NCI-H748 treated with DMSO at 0.1 percent for 48 hours (cell line): ENCODE data around the gene PARVA.

Experiments used
- DNase-seq: peaks from one replicate; lab custom pipeline; 2025; lab: John Stamatoyannopoulos, UW

PARVA gene

GRCh38 chr11:12376259-12377081, 901 bp upstream of the PARVA start:
- no peak for DNase-seq

GRCh38 chr11:12377824-12378593, 638 bp downstream of the PARVA start:
- peak; percentile 64 for DNase-seq

- DNase-seq = no peak
Observed at GRCh38 chr11:12380565-12381325, 3.4 kb downstream of the PARVA start.

- DNase-seq = no peak
Observed at GRCh38 chr11:12381875-12382274, 4.5 kb downstream of the PARVA start.

- DNase-seq = no peak
Observed at GRCh38 chr11:12382451-12382850, 5.1 kb downstream of the PARVA start.

GRCh38 chr11:12386309-12386708, 8.9 kb downstream of the PARVA start:
- no peak for DNase-seq

- no peak for DNase-seq
Observed at GRCh38 chr11:12386745-12387144, 9.4 kb downstream of the PARVA start.

- no peak for DNase-seq
Observed at GRCh38 chr11:12388173-12388572, 10.8 kb downstream of the PARVA start.

GRCh38 chr11:12388939-12389670, 11.7 kb downstream of the PARVA start:
- DNase-seq = no peak

- no peak for DNase-seq
Observed at GRCh38 chr11:12389676-12390657, 12.6 kb downstream of the PARVA start.

- DNase-seq = peak; percentile 9
Observed at GRCh38 chr11:12390687-12391110, 13.3 kb downstream of the PARVA start.

GRCh38 chr11:12392672-12393071, 15.3 kb downstream of the PARVA start:
- no peak for DNase-seq

- no peak for DNase-seq
Observed at GRCh38 chr11:12393691-12394090, 16.3 kb downstream of the PARVA start.

GRCh38 chr11:12394601-12395000, 17.2 kb downstream of the PARVA start:
- no peak for DNase-seq

- no peak for DNase-seq
Observed at GRCh38 chr11:12395333-12395732, 18.0 kb downstream of the PARVA start.

GRCh38 chr11:12397931-12398334, 20.6 kb downstream of the PARVA start:
- no peak for DNase-seq

GRCh38 chr11:12399355-12399754, 22.0 kb downstream of the PARVA start:
- no peak for DNase-seq

GRCh38 chr11:12402025-12402424, 24.7 kb downstream of the PARVA start:
- DNase-seq = no peak

GRCh38 chr11:12402691-12403120, 25.3 kb downstream of the PARVA start:
- DNase-seq = no peak
